GM23338 (cell line): ENCODE data around the gene EIF4G3.

Source experiments
- EZH2phosphoT487 ChIP-seq: fragments of 200-600 bp; sonication (generic); IDR thresholded peaks from one replicate; pipeline ENCODE4 v1.8.1; 2018; ENCODE audit warnings: antibody characterized with exemption; ENCODE audit not compliant: unreplicated experiment
- TF ChIP-seq, protein P1 (sequence below): IDR thresholded peaks from 2 replicates; pipeline ENCODE4 v1.6.1; 2016; ENCODE audit warnings: antibody characterized with exemption
- TF ChIP-seq, protein P2 (sequence below), 2 experiments: fragments of 200-600 bp in 1 of 2; sonication (generic) in 1 of 2; conservative IDR thresholded peaks; 2 replicates each; pipeline versions ENCODE4 v1.5.1 to v1.6.1; 2016 to 2017; ENCODE audit warnings: antibody characterized with exemption in 2 of 2, low read depth in 2 of 2, mild to moderate bottlenecking in 2 of 2, moderate library complexity in 1 of 2

DNA sequence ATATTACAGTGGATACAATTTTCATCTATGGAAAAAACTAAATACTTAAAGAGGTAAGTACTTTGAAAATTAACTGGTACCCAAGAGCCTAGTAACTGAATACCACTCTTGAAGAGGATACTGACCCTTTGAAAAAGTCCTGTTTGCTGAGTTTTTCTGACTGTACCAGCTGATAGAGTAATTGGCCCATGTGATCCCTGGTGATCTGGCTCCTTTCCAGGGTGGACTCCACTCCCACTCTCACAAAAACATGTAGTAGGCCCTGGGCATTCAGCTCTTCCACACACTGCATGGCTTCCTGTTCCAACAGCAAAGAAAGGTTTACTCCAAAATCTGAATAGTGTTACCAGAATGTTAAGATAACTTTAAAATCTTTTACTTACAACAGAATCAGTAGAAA lies 336.0 kb downstream of the EIF4G3 start:
- TF ChIP-seq, protein P1, sequence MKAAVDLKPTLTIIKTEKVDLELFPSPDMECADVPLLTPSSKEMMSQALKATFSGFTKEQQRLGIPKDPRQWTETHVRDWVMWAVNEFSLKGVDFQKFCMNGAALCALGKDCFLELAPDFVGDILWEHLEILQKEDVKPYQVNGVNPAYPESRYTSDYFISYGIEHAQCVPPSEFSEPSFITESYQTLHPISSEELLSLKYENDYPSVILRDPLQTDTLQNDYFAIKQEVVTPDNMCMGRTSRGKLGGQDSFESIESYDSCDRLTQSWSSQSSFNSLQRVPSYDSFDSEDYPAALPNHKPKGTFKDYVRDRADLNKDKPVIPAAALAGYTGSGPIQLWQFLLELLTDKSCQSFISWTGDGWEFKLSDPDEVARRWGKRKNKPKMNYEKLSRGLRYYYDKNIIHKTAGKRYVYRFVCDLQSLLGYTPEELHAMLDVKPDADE: no peak
- TF ChIP-seq, protein P2, sequence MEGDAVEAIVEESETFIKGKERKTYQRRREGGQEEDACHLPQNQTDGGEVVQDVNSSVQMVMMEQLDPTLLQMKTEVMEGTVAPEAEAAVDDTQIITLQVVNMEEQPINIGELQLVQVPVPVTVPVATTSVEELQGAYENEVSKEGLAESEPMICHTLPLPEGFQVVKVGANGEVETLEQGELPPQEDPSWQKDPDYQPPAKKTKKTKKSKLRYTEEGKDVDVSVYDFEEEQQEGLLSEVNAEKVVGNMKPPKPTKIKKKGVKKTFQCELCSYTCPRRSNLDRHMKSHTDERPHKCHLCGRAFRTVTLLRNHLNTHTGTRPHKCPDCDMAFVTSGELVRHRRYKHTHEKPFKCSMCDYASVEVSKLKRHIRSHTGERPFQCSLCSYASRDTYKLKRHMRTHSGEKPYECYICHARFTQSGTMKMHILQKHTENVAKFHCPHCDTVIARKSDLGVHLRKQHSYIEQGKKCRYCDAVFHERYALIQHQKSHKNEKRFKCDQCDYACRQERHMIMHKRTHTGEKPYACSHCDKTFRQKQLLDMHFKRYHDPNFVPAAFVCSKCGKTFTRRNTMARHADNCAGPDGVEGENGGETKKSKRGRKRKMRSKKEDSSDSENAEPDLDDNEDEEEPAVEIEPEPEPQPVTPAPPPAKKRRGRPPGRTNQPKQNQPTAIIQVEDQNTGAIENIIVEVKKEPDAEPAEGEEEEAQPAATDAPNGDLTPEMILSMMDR (conservative IDR thresholded peaks at IDR 0.05; ENCODE audit: low read depth in 2 of 2): no peak
- no peak for TF ChIP-seq EZH2phosphoT487
